ENCODE data around the gene USE1.

The USE1 gene

GRCh38 chr19:17235971-17236777 is 21.0 kb downstream of the USE1 start:
- no peak for DNase-seq (ENCODE audit: low read depth)

- no peak for DNase-seq (ENCODE audit: low read depth)
Observed at GRCh38 chr19:17236811-17237543, 21.8 kb downstream of the USE1 start.

- DNase-seq (ENCODE audit: low read depth): no peak
Observed at GRCh38 chr19:17237747-17238706, 22.9 kb downstream of the USE1 start.

- DNase-seq (ENCODE audit: low read depth): no peak
Observed at GRCh38 chr19:17240062-17240752, 25.1 kb downstream of the USE1 start.

GRCh38 chr19:17240826-17241399 is 25.8 kb downstream of the USE1 start:
- DNase-seq (ENCODE audit: low read depth): no peak

GRCh38 chr19:17242431-17243208 is 27.5 kb downstream of the USE1 start:
- no peak for DNase-seq (ENCODE audit: low read depth)

- DNase-seq (ENCODE audit: low read depth): no peak
Observed at GRCh38 chr19:17243211-17243829, 28.2 kb downstream of the USE1 start.

GRCh38 chr19:17243830-17244617 is 28.9 kb downstream of the USE1 start:
- no peak for DNase-seq (ENCODE audit: low read depth)

GRCh38 chr19:17244618-17245534 is 29.7 kb downstream of the USE1 start:
- DNase-seq (ENCODE audit: low read depth): no peak

- DNase-seq (ENCODE audit: low read depth): no peak
Observed at GRCh38 chr19:17245535-17245984, 30.4 kb downstream of the USE1 start, which contains the start of gene NR2F6. Gene NR2F6 (minus strand): TSS chr19:17245919. CDS start chr19:17245220, 699 bp downstream.

GRCh38 chr19:17246681-17247425 is 31.7 kb downstream of the USE1 start:
- DNase-seq (ENCODE audit: low read depth): no peak

- DNase-seq (ENCODE audit: low read depth): no peak
Observed at GRCh38 chr19:17248011-17248776, 33.0 kb downstream of the USE1 start.

- DNase-seq (ENCODE audit: low read depth): no peak
Observed at GRCh38 chr19:17249887-17250548, 34.9 kb downstream of the USE1 start.

- DNase-seq (ENCODE audit: low read depth): no peak
Observed at GRCh38 chr19:17254636-17255035, 39.5 kb downstream of the USE1 start.

GRCh38 chr19:17255150-17255621 is 40.0 kb downstream of the USE1 start:
- DNase-seq (ENCODE audit: low read depth): no peak

- DNase-seq (ENCODE audit: low read depth): no peak
Observed at GRCh38 chr19:17256130-17256529, 41.0 kb downstream of the USE1 start.

All from activated gamma-delta T cell treated with anti-CD3 and anti-CD28 coated beads, Interleukin-2, amount 50 U/mL, for 16 hours (primary cell).